Thyroid gland (tissue), 4 donors: ENCODE measurements around the gene AFAP1. TPM values are rescaled to one million over a fixed set of nuclear protein-coding genes. Genes with fewer than 3 reads are reported as not detected.

Experiments
- DNase-seq, 2 donors: peaks; one replicate each; pipeline ENCODE4 v3.0.0-alpha.2; 2019
- H3K27ac ChIP-seq, 3 donors: fragments of 200-600 bp; sonication (generic); 1 replicate in 2 of 3; 2 replicates in 1 of 3; pipeline ENCODE4 v1.5.1; 2016 to 2019; ENCODE audit warnings: mild to moderate bottlenecking in 1 of 3, moderate library complexity in 1 of 3
- H3K27me3 ChIP-seq: fragments of 200-600 bp; sonication (generic); one replicate; pipeline ENCODE4 v1.5.1; 2019
- H3K36me3 ChIP-seq, 2 donors: fragments of 200-600 bp; sonication (generic); one replicate each; pipeline ENCODE4 v1.5.1; 2016 to 2019
- H3K4me1 ChIP-seq, 2 donors: fragments of 200-600 bp; sonication (generic); one replicate each; pipeline ENCODE4 v1.5.1; 2017 to 2019
- H3K4me3 ChIP-seq, 3 donors: fragments of 200-600 bp; sonication (generic); replicated peaks in 1 of 3; 1 replicate in 2 of 3; 2 replicates in 1 of 3; pipeline ENCODE4 v1.5.1; 2016; ENCODE audit warnings: mild to moderate bottlenecking in 1 of 3
- H3K9me3 ChIP-seq: fragments of 200-600 bp; sonication (generic); one replicate; pipeline ENCODE4 v1.5.1; 2017
- CTCF ChIP-seq, 6 experiments: fragments of 200-600 bp in 3 of 6; fragments of 450-650 bp in 3 of 6; sonication (generic) in 3 of 6; IDR thresholded peaks; one replicate each; pipeline ENCODE4 v1.5.1; 2016 to 2019; ENCODE audit warnings: antibody characterized with exemption in 6 of 6, mild to moderate bottlenecking in 2 of 6, inconsistent platforms in 1 of 6, moderate library complexity in 1 of 6
- POLR2A ChIP-seq, 2 donors: fragments of 450-650 bp; IDR thresholded peaks; one replicate each; pipeline ENCODE4 v1.6.1; 2017; ENCODE audit warnings: antibody characterized with exemption in 2 of 2, mild to moderate bottlenecking in 2 of 2, moderate library complexity in 1 of 2
- WGBS, 2 donors: methylation state at CpG; one replicate each; pipeline ENCODE4 v1.1.5; 2017; 5-methylcytosine and 5-hydroxymethylcytosine counted together
- intact Hi-C: fragments of 100-400 bp; cut with DNase I; formaldehyde crosslinking; loops from one replicate; pipeline ENCODE4 v1.15.1; 2023
- total RNA-seq, 4 donors: library from RNA; depleted of rRNA; stranded (reverse); fragments of >200 nt; gene quantifications; one replicate each; pipeline ENCODE4 v1.2.3, GENCODE V29; 2016

Gene AFAP1
- total RNA-seq, 4 donors from 2014 or later, result 12.3 to 33.3 (median 26.2) TPM

GRCh38 chr4:7880683-7881082 lies 59.0 kb downstream of the AFAP1 start:
- no peak for TF ChIP-seq POLR2A (IDR thresholded peaks at IDR 0.05)
- TF ChIP-seq CTCF (IDR thresholded peaks at IDR 0.05), result no peak
- Histone ChIP-seq H3K9me3 (no peaks in the 10 kb centered on the region), H3K27ac (no peak overlapping the region), H3K36me3 (no peaks in the 10 kb centered on the region), H3K4me3 (no peak overlapping the region), H3K4me1 (peaks cover 7 to 12% of the 10 kb centered on the region in 2 donors), H3K27me3 (no peaks in the 10 kb centered on the region)
- 63 to 85% methylated on average over 4 to 7 of the region's 7 CpGs for WGBS, 2 donors
- no peak for DNase-seq
- intact Hi-C loops, result no loop called here

- Histone ChIP-seq H3K27me3 (no peaks in the 10 kb centered on the region), H3K4me3 (no peak overlapping the region), H3K9me3 (no peaks in the 10 kb centered on the region), H3K36me3 (no peaks in the 10 kb centered on the region), H3K27ac (no peak overlapping the region), H3K4me1 (peaks cover 7 to 12% of the 10 kb centered on the region in 2 donors)
- intact Hi-C loops, result no loop called here
- no peak for DNase-seq
- WGBS, 2 donors, result 92 to 93% methylated on average over 6 of the region's 6 CpGs
- TF ChIP-seq POLR2A (IDR thresholded peaks at IDR 0.05) (no peak), CTCF (IDR thresholded peaks at IDR 0.05) (no peak)
Observed at GRCh38 chr4:7879127-7879526, 60.5 kb downstream of the AFAP1 start.

GRCh38 chr4:7878323-7878722 lies 61.3 kb downstream of the AFAP1 start:
- no peaks in the 10 kb centered on the region for H3K27me3 ChIP-seq
- DNase-seq, result no peak
- no peak overlapping the region for H3K4me3 ChIP-seq
- peaks cover 7 to 12% of the 10 kb centered on the region in 2 donors for H3K4me1 ChIP-seq
- no peaks in the 10 kb centered on the region for H3K36me3 ChIP-seq
- H3K27ac ChIP-seq, result no peak overlapping the region
- intact Hi-C loops, result no loop called here
- WGBS, 2 donors, result 82 to 86% methylated on average over 6 of the region's 6 CpGs
- no peak for TF ChIP-seq CTCF (IDR thresholded peaks at IDR 0.05)
- no peaks in the 10 kb centered on the region for H3K9me3 ChIP-seq

GRCh38 chr4:7877176-7877575 lies 62.5 kb downstream of the AFAP1 start:
- Histone ChIP-seq H3K27ac (no peak overlapping the region), H3K9me3 (no peaks in the 10 kb centered on the region), H3K27me3 (no peaks in the 10 kb centered on the region), H3K4me1 (peaks cover 7 to 17% of the 10 kb centered on the region in 2 donors), H3K36me3 (no peaks in the 10 kb centered on the region), H3K4me3 (no peak overlapping the region)
- intact Hi-C loops, result no loop called here
- DNase-seq, result no peak
- no peak for TF ChIP-seq POLR2A (IDR thresholded peaks at IDR 0.05)
- no peak for TF ChIP-seq CTCF (IDR thresholded peaks at IDR 0.05)
- 85 to 88% methylated on average over 6 of the region's 6 CpGs for WGBS, 2 donors

- 56 to 62% methylated on average over 15 of the region's 15 CpGs for WGBS, 2 donors
- H3K9me3 ChIP-seq, result no peaks in the 10 kb centered on the region
- H3K4me1 ChIP-seq, result peaks cover 7 to 17% of the 10 kb centered on the region in 2 donors
- H3K27ac ChIP-seq, result no peak overlapping the region
- no peak overlapping the region for H3K4me3 ChIP-seq
- intact Hi-C loops, result no loop called here
- TF ChIP-seq POLR2A (IDR thresholded peaks at IDR 0.05), result no peak
- TF ChIP-seq CTCF (IDR thresholded peaks at IDR 0.05), result no peak
- H3K27me3 ChIP-seq, result no peaks in the 10 kb centered on the region
- DNase-seq, result no peak
- peaks cover 0 to 2% of the 10 kb centered on the region in 2 donors for H3K36me3 ChIP-seq
Observed at GRCh38 chr4:7876201-7876875, 63.3 kb downstream of the AFAP1 start.
